Glutamatergic neuron (in vitro differentiated cells): ENCODE measurements around the gene TSPAN14. TPM values are rescaled to one million over a fixed set of nuclear protein-coding genes. Genes with fewer than 3 reads are reported as not detected.

ENCODE experiments used
- DNase-seq: peaks from one replicate; pipeline ENCODE4 v3.0.0; 2022
- H3K27ac Mint-ChIP-seq: one replicate; pipeline ENCODE4 v1.8.0; 2020; ENCODE audit warnings: mild to moderate bottlenecking, mixed read lengths, inconsistent platforms; ENCODE audit not compliant: unreplicated experiment
- H3K27me3 Mint-ChIP-seq: one replicate; pipeline ENCODE4 v1.8.0; 2020; ENCODE audit warnings: mild to moderate bottlenecking, moderate library complexity, mixed read lengths, inconsistent platforms; ENCODE audit not compliant: unreplicated experiment
- H3K36me3 Mint-ChIP-seq: one replicate; pipeline ENCODE4 v1.8.0; 2020; ENCODE audit warnings: mild to moderate bottlenecking, mixed read lengths, inconsistent platforms; ENCODE audit not compliant: unreplicated experiment
- H3K4me1 Mint-ChIP-seq: one replicate; pipeline ENCODE4 v1.8.0; 2020; ENCODE audit warnings: mild to moderate bottlenecking, low read depth, mixed read lengths, inconsistent platforms; ENCODE audit not compliant: unreplicated experiment
- H3K4me3 Mint-ChIP-seq: one replicate; pipeline ENCODE4 v1.8.0; 2020; ENCODE audit warnings: mild to moderate bottlenecking, mixed read lengths, inconsistent platforms; ENCODE audit not compliant: unreplicated experiment
- H3K9me3 Mint-ChIP-seq: one replicate; pipeline ENCODE4 v1.8.0; 2020; ENCODE audit warnings: mild to moderate bottlenecking, moderate library complexity, mixed read lengths, inconsistent platforms; ENCODE audit not compliant: unreplicated experiment
- total RNA-seq: library from RNA; stranded (reverse); fragmentation: NEBNext Ultra II Directional; extraction: Animal tissue kit (Norgen Biotek cat#: 25700); gene quantifications from one replicate; pipeline ENCODE4 v1.2.1, GENCODE V29; 2021; ENCODE audit not compliant: unreplicated experiment
- TF ChIP-seq, protein P1 (sequence below): fragments of 200-600 bp; sonication (generic); IDR thresholded peaks from one replicate; pipeline ENCODE4 v1.5.0; 2021; ENCODE audit not compliant: partially characterized antibody, unreplicated experiment

Gene TSPAN14
- total RNA-seq, 1 donor from 2014 or later: 141 TPM

DNA sequence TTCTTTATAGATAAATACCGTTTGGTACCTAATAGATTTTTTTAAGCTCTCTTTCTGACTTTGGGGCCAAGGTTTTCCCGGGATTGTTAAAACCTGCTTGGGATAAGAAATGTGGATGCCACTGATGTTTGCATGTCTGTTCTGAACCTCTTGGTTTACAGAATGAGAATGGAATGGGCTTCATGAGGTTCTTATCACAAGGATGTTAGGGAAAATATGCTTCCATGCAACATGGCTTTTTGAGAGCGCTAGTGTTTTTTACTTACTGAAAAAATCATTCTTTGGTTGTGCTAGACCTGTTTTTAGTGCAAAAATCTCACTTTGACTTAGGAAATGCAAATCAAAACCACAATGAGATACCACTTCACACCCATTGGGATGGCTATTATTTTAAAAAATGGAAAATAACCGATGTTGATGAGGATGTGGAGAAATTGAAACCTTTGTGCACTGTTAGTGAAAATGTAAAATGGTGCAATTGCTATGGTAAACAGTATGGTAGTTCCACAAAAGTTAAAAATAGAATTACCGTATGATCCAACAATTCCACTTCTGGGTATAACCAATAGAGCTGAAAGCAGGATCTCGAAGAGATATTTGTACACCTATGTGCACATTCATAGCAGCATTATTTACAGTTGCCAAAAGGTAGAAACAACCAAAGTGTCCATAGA is 38.9 kb downstream of the TSPAN14 start:
- peaks cover 16% of the 10 kb centered on the region for H3K9me3 Mint-ChIP-seq
- TF ChIP-seq, protein P1, sequence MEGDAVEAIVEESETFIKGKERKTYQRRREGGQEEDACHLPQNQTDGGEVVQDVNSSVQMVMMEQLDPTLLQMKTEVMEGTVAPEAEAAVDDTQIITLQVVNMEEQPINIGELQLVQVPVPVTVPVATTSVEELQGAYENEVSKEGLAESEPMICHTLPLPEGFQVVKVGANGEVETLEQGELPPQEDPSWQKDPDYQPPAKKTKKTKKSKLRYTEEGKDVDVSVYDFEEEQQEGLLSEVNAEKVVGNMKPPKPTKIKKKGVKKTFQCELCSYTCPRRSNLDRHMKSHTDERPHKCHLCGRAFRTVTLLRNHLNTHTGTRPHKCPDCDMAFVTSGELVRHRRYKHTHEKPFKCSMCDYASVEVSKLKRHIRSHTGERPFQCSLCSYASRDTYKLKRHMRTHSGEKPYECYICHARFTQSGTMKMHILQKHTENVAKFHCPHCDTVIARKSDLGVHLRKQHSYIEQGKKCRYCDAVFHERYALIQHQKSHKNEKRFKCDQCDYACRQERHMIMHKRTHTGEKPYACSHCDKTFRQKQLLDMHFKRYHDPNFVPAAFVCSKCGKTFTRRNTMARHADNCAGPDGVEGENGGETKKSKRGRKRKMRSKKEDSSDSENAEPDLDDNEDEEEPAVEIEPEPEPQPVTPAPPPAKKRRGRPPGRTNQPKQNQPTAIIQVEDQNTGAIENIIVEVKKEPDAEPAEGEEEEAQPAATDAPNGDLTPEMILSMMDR: no peak
- peaks cover 32% of the 10 kb centered on the region for H3K36me3 Mint-ChIP-seq
- H3K4me3 Mint-ChIP-seq: no peak overlapping the region
- DNase-seq: no peak
- peak overlapping the region; percentile 41 for H3K27ac Mint-ChIP-seq
- H3K27me3 Mint-ChIP-seq: peaks cover 3% of the 10 kb centered on the region
- peaks cover 28% of the 10 kb centered on the region for H3K4me1 Mint-ChIP-seq

DNA sequence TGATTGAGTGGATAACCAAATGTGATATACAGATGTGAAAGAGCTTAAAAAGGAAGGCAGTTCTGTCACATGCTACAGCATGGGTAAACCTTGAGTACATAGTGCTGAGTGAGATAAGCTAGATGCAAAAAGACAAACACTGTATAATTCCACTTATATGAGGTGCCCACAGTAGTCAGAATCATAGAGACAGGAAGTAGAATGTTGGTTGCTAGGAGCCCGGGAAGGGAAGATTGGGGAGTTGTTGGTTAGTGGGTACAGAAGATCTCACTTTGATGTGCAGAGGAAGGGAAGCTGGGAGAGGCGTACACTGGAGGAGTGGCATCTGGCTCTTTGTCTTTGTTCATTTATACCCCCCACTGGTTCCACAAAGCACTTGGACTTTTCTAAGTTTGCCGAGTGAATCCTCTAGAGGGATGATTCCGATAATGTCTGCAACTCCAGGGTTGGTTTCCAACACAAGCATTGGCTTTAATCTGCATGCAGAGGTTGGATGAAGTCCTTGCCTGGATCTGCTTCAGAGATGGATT is 39.5 kb downstream of the TSPAN14 start:
- Mint-ChIP-seq H3K36me3 (peaks cover 36% of the 10 kb centered on the region), H3K4me3 (no peak overlapping the region), H3K4me1 (peaks cover 31% of the 10 kb centered on the region), H3K27me3 (peaks cover 2% of the 10 kb centered on the region), H3K9me3 (peaks cover 16% of the 10 kb centered on the region), H3K27ac (peak overlapping the region; percentile 41)
- no peak for DNase-seq
- TF ChIP-seq, protein P1: no peak

DNA sequence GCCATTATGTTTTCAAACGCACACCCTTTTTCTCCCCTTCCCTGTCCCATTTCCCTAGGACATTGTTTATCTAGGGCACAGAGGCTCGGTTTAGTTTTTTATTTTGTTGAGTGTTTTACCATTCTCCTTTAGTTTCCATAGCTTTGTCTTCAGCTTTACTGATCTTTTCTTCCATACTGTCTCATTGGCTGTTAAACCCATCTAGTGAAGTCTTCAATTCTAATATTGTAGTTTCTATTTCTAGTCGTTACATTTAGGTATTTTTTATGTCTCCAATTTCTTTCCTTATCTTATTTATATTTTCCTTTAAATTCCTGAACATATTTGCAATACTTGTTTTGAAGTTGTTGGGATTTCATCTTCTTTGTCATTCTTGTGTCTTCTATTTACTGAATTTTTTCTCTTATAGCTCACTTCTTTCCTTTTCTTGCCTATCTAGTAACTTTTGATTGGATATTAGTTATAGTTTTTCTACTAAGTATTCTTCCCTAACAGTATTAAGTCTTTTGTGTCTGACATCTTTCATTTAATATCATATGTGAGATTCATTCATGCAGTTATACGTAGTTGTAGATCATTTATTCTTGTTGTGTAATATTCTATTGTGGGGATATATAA is 42.6 kb downstream of the TSPAN14 start:
- H3K4me3 Mint-ChIP-seq: no peak overlapping the region
- peaks cover 14% of the 10 kb centered on the region for H3K9me3 Mint-ChIP-seq
- peaks cover 7% of the 10 kb centered on the region for H3K27me3 Mint-ChIP-seq
- DNase-seq: no peak
- TF ChIP-seq, protein P1: no peak
- peaks cover 23% of the 10 kb centered on the region for H3K36me3 Mint-ChIP-seq
- peaks cover 45% of the 10 kb centered on the region for H3K4me1 Mint-ChIP-seq
- no peak overlapping the region for H3K27ac Mint-ChIP-seq

DNA sequence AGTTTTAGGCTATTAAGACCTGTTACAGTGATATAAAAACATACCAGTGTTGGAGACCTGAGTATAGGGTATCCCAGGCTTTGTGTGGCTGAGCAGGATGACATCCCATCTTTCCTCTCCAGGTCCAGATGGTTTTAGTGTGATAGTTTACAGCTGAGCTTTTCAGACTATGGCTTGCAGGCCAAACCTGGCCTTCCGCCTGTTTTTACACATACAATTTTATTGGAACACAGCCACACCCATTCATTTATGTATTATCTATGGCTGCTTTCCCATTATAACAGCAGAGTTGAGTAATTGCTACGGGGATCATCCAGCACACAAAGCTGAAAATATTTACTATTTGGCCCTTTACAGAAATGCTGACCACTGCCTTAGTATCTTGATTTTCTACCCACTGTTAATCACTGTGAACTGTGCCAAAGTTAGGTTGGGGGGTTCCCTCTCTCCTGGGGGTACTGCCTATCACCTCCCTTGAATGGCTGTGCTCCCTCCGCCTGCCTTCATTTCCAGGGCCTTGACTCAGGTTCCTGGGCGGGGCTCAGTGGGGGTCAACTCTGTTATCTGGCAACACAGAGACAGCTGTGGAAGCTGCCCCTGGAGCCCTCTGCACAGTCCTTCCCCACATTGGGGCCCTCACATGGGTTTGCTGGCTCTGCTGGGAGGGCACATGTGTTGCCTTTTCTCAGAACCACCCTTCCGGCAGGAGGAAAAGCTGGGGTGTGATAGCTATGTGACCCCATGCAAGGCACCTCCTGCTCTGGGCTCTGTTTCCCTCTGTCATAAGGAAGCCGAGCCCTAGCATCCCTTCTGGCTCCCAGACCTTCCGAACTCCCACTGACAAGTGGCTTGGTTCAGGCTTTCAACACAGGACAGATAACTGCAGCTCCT is 43.3 kb downstream of the TSPAN14 start:
- H3K4me1 Mint-ChIP-seq: peaks cover 52% of the 10 kb centered on the region
- DNase-seq: no peak
- H3K36me3 Mint-ChIP-seq: peaks cover 28% of the 10 kb centered on the region
- peak overlapping the region; percentile 30 for H3K27ac Mint-ChIP-seq
- peaks cover 17% of the 10 kb centered on the region for H3K9me3 Mint-ChIP-seq
- no peak overlapping the region for H3K4me3 Mint-ChIP-seq
- TF ChIP-seq, protein P1: no peak
- peaks cover 7% of the 10 kb centered on the region for H3K27me3 Mint-ChIP-seq
